ENCODE data around the gene LRRC36. TPM values are rescaled to one million over a fixed set of nuclear protein-coding genes. Genes with fewer than 3 reads are reported as not detected.

Gene LRRC36
- polyA plus RNA-seq, 1 experiment, result not detected

DNA sequence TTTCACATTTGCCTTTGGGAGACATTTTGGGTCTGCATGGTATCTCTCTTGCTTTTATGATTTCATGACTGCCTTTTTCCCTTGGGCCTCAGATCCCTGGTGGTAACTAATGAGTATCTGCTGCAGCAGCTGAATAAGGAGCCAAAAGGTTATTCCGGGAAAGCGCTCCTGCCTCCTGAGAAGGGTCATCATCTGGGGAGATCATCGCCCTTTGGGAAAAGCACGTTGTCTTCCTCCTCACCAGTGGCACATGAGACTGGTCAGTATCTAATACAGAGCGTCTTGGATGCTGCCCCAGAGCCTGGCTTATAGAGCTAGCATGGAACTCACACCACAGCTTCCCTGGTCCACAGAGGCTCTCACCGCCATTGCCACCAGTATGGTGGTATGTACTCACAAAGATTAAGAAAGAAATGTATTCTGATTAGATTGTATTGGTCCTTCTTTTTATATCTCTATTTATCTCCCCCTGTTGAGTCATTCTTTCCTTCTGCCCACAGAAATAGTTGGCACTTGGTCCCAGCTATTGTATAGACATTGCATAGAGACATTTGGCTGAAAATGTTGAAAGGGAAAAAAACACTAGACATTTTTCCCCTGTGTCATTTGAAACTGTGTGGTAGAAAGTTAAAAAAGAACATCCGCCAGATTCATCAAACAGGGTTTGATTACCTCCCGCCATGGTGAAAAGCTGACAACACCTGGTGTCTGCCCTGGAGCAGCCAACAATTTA is 58.3 kb downstream of the LRRC36 start:
- POLR2A ChIA-PET, result no interaction called here
- Histone ChIP-seq H3K36me3 (ENCODE audit: control insufficient read depth, insufficient read depth, low read length) (no peaks in the 10 kb centered on the region), H3K4me3 (ENCODE audit: low read depth, low read length) (no peak overlapping the region), H3K27me3 (ENCODE audit: control insufficient read depth, insufficient read depth, low read length) (peaks cover 3% of the 10 kb centered on the region)
- TF ChIP-seq, protein P1, sequence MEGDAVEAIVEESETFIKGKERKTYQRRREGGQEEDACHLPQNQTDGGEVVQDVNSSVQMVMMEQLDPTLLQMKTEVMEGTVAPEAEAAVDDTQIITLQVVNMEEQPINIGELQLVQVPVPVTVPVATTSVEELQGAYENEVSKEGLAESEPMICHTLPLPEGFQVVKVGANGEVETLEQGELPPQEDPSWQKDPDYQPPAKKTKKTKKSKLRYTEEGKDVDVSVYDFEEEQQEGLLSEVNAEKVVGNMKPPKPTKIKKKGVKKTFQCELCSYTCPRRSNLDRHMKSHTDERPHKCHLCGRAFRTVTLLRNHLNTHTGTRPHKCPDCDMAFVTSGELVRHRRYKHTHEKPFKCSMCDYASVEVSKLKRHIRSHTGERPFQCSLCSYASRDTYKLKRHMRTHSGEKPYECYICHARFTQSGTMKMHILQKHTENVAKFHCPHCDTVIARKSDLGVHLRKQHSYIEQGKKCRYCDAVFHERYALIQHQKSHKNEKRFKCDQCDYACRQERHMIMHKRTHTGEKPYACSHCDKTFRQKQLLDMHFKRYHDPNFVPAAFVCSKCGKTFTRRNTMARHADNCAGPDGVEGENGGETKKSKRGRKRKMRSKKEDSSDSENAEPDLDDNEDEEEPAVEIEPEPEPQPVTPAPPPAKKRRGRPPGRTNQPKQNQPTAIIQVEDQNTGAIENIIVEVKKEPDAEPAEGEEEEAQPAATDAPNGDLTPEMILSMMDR (IDR thresholded peaks at IDR 0.05; ENCODE audit: insufficient read depth, low read depth, low read length), result no peak
- CTCF ChIA-PET, result interaction anchor here (0.7 to 1.8 kb wide), 6 partner anchors 8 to 81 kb away, joined by 3 to 5 read pairs (median 3); no protein-coding TSS in a partner anchor
- DNase-seq (ENCODE audit: low read depth), result no peak

DNA sequence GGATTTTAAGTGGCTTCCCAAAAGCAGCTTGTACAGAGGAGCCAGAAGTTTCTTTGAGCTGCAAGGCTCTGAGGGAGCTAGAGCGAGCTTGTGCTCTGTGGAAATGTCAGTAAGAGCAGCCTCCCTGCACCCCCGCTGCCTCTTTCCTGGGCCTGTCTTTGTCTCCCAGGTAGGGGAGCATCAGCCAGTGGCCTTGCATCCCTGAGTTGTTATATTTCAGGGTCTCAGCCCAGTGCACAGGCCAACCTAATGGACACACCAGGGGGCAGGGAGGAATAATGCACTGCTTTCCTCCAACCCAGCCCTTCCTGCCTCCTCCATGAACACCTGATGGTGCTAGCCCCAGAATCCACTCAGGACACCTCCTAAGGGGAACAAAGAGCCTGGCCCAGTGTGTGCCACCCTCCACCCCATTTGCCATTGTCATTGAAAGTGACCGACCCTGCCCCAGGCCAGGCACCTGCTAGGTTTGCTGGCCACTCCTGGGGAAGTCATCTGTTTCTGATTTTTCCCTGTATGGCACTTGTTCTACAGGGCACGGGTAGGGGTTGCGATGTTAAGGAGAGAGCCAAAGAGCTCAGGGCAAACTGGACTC is 60.3 kb downstream of the LRRC36 start:
- CTCF ChIA-PET, result interaction anchor here (0.8 kb wide), 1 partner anchor 84 kb away, joined by 3 read pairs; no protein-coding TSS in a partner anchor
- DNase-seq (ENCODE audit: low read depth), result no peak

DNA sequence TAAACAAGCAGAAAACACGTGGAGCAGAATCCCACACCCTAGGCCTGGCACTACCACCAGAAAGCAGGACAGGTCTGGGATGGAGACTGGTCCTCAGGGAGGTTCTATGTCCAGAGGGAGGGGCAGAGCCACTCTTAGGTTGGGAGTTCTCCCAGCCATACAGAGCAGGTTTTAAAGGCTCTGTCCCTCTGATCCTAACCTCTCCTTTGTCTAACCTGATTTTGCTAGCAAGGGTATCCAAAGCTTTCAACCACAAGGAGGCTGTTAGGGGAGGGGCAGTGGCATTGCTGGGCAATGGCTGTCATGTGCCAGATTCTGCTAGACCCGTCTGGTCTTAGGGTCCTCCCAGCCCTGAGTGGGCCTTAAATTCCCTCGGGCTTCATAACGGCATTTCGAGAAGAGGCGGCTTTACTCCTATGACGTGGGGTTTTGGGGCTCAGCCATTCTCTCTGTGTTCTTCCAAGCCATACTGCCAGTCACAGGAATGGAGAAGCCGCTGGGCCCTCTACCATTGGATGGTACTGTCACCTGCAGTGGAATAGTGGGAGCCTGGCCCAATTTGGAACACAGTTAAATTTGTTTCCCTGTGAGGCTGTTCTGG is 61.0 kb downstream of the LRRC36 start:
- no peaks in the 10 kb centered on the region for H3K36me3 ChIP-seq (ENCODE audit: control insufficient read depth, insufficient read depth, low read length)
- no peak overlapping the region for H3K4me3 ChIP-seq (ENCODE audit: low read depth, low read length)
- peaks cover 1% of the 10 kb centered on the region; the same call in 1 of the 2 replicates for H3K27me3 ChIP-seq (ENCODE audit: control insufficient read depth, insufficient read depth, low read length)
- no peak for DNase-seq (ENCODE audit: low read depth)
- TF ChIP-seq, protein P1 (IDR thresholded peaks at IDR 0.05; ENCODE audit: insufficient read depth, low read depth, low read length), result no peak
- POLR2A ChIA-PET, result no interaction called here
- CTCF ChIA-PET, result interaction anchor here (2.8 kb wide), 1 partner anchor 10 kb away, joined by 7 read pairs; no protein-coding TSS in a partner anchor

More for the DNA sequence above, 60.3 kb downstream of the LRRC36 start:
- no peak overlapping the region for H3K4me3 ChIP-seq (ENCODE audit: low read depth, low read length)
- peaks cover 1% of the 10 kb centered on the region; the same call in 1 of the 2 replicates for H3K27me3 ChIP-seq (ENCODE audit: control insufficient read depth, insufficient read depth, low read length)
- TF ChIP-seq, protein P1 (IDR thresholded peaks at IDR 0.05; ENCODE audit: insufficient read depth, low read depth, low read length), result no peak
- POLR2A ChIA-PET, result no interaction called here
- no peaks in the 10 kb centered on the region for H3K36me3 ChIP-seq (ENCODE audit: control insufficient read depth, insufficient read depth, low read length)

DNA sequence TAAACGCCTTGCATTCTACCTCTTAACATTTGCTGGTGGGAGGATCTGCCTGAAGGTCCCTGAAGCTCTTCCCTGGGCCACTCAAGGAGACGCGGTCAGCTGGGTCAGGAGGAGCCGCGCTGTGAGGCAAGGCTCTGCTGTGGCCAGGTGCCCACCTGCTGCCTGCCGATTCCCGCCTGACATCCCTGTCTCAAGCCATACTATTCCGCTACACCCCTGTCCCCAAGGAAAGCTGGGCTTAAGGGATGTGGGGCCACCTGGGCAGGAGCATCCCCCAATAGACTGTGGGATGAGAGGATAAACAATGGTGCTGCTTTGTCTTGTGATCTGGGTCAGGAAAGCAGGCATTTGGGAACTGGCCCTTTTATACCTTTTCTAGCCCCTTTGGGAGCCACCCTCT is 61.6 kb downstream of the LRRC36 start:
- ChIA-PET POLR2A (no interaction called here), CTCF (interaction anchor here (1.5 to 2.8 kb wide), 2 partner anchors 10 to 39 kb away, joined by 3 to 7 read pairs; no protein-coding TSS in a partner anchor)
- Histone ChIP-seq H3K36me3 (ENCODE audit: control insufficient read depth, insufficient read depth, low read length) (no peaks in the 10 kb centered on the region), H3K27me3 (ENCODE audit: control insufficient read depth, insufficient read depth, low read length) (peaks cover 1% of the 10 kb centered on the region; the same call in 1 of the 2 replicates), H3K4me3 (ENCODE audit: low read depth, low read length) (no peak overlapping the region)
- no peak for DNase-seq (ENCODE audit: low read depth)
- TF ChIP-seq, protein P1 (IDR thresholded peaks at IDR 0.05; ENCODE audit: insufficient read depth, low read depth, low read length), result no peak

DNA sequence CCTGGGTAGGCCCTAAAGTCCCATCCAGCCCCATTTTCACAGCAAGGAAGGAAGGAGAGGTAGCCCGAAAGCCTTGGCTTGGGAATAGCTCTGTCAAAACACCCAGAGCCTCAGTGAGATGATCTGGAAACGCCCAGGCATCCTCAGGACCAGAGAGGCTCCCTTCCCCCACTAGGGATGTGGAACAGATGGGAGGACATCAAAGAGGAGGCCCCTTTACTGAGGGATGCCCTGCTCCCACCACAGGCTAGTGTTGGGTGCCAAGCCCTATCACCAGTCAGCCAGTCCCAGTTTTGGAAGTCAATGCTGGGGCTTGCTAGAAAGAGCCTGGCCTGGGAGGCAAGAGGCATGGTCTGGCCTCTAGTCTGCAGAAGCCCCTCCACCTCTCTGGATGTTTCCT is 62.0 kb downstream of the LRRC36 start:
- POLR2A ChIA-PET, result no interaction called here
- no peak for DNase-seq (ENCODE audit: low read depth)
- CTCF ChIA-PET, result interaction anchor here (1.5 to 2.8 kb wide), 2 partner anchors 11 to 38 kb away, joined by 3 to 7 read pairs; no protein-coding TSS in a partner anchor

More for the DNA sequence above, 62.0 kb downstream of the LRRC36 start:
- Histone ChIP-seq H3K27me3 (ENCODE audit: control insufficient read depth, insufficient read depth, low read length) (peaks cover 1% of the 10 kb centered on the region; the same call in 1 of the 2 replicates), H3K36me3 (ENCODE audit: control insufficient read depth, insufficient read depth, low read length) (no peaks in the 10 kb centered on the region), H3K4me3 (ENCODE audit: low read depth, low read length) (no peak overlapping the region)
- TF ChIP-seq, protein P1 (IDR thresholded peaks at IDR 0.05; ENCODE audit: insufficient read depth, low read depth, low read length), result no peak
